ENCODE data around the gene SLIT3. TPM values are rescaled to one million over a fixed set of nuclear protein-coding genes. Genes with fewer than 3 reads are reported as not detected.

Gene SLIT3
- total RNA-seq, 1 experiment from 2014 or later: 0.10 TPM

DNA sequence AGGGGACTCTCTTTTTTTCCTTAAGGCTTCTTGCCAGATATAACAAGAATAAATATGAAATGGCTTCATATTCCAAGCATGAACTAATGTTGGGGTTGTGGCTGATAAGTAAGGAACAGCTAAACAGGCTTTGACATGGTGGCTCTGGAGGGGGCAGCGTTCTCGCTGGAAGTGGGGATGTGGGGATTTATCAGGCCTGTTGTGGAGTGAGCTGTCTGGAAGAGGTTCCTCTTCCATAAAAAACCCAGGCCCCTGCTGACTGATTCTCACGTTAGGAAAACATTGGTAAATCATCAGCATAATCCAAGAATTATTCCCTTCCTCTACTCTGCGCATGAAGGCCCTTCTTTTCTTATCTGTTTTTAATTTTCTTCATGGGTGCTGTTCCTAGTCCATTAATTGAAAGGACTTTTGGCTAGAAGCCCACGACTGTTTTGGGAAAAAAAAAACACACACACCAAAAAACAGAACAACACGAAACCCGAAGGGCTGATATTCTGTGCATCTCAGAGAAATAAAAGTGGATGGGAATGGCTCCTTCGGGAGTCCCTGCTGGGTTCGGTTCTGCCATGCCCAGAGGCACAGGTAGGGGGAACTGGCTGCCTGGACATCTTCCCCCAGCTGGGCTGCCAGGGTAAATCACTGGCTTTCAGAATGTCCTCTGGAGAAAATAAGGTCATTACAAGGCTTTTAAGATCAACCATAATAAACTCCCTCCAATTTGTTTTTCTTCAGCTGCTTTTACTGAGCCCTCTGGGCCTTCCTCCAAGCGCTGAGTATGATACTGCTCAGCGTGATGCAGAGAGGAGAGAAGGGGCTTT is 297.0 kb downstream of the SLIT3 start:
- intact Hi-C loops (cut with micrococcal nuclease): no loop called here
- TF ChIP-seq SP1 (IDR thresholded peaks at IDR 0.05; ENCODE audit: low read depth) (no peak), POLR2AphosphoS5 (IDR thresholded peaks at IDR 0.05; ENCODE audit: low read depth, low read length) (no peak), RAD21 (IDR thresholded peaks at IDR 0.05; ENCODE audit: low read depth) (0 out of 2 replicates have a peak, but pooled peaks have one; percentile 19), SRF (IDR thresholded peaks at IDR 0.05; ENCODE audit: low read depth) (no peak), POLR2A (IDR thresholded peaks at IDR 0.05; ENCODE audit: borderline replicate concordance, extremely low read depth, insufficient read depth, insufficient read length) (no peak)
- TF ChIP-seq, protein P1, sequence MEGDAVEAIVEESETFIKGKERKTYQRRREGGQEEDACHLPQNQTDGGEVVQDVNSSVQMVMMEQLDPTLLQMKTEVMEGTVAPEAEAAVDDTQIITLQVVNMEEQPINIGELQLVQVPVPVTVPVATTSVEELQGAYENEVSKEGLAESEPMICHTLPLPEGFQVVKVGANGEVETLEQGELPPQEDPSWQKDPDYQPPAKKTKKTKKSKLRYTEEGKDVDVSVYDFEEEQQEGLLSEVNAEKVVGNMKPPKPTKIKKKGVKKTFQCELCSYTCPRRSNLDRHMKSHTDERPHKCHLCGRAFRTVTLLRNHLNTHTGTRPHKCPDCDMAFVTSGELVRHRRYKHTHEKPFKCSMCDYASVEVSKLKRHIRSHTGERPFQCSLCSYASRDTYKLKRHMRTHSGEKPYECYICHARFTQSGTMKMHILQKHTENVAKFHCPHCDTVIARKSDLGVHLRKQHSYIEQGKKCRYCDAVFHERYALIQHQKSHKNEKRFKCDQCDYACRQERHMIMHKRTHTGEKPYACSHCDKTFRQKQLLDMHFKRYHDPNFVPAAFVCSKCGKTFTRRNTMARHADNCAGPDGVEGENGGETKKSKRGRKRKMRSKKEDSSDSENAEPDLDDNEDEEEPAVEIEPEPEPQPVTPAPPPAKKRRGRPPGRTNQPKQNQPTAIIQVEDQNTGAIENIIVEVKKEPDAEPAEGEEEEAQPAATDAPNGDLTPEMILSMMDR (IDR thresholded peaks at IDR 0.05 in 2 of 3, conservative IDR thresholded peaks at IDR 0.05 in 1 of 3; ENCODE audit: borderline replicate concordance in 1 of 3, insufficient read depth in 1 of 3, low read depth in 2 of 3, low read length in 2 of 3): peak in 2 of 3 experiments; percentile 16 to 35; a peak in 3 of 6 replicates
- TF ChIP-seq, protein P2, sequence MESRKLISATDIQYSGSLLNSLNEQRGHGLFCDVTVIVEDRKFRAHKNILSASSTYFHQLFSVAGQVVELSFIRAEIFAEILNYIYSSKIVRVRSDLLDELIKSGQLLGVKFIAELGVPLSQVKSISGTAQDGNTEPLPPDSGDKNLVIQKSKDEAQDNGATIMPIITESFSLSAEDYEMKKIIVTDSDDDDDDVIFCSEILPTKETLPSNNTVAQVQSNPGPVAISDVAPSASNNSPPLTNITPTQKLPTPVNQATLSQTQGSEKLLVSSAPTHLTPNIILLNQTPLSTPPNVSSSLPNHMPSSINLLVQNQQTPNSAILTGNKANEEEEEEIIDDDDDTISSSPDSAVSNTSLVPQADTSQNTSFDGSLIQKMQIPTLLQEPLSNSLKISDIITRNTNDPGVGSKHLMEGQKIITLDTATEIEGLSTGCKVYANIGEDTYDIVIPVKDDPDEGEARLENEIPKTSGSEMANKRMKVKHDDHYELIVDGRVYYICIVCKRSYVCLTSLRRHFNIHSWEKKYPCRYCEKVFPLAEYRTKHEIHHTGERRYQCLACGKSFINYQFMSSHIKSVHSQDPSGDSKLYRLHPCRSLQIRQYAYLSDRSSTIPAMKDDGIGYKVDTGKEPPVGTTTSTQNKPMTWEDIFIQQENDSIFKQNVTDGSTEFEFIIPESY (IDR thresholded peaks at IDR 0.05; ENCODE audit: extremely low read depth, insufficient replicate concordance, low read length): no peak
- H3K27ac ChIP-seq (ENCODE audit: low read depth, low read length): no peak overlapping the region
- CTCF ChIA-PET: no interaction called here
- RAD21 ChIA-PET (ENCODE audit: low non-redundant PET in 1 of 2, low total read pairs in 2 of 2, uncharacterized antibody in 2 of 2, unreplicated experiment in 2 of 2): no interaction called here
- H3K36me3 ChIP-seq (ENCODE audit: control insufficient read depth in 1 of 2, insufficient read depth in 2 of 2, low read length in 2 of 2): no peaks in the 10 kb centered on the region
- no peaks in the 10 kb centered on the region for H3K9me3 ChIP-seq (ENCODE audit: control insufficient read depth in 1 of 2, insufficient read depth in 1 of 2, low read depth in 1 of 2, low read length in 2 of 2)
- DNase-seq (ENCODE audit: low read depth, low spot score) (no peak), ATAC-seq (no peak)
- H3K4me2 ChIP-seq (ENCODE audit: low read length): no peak overlapping the region
- H3K4me3 ChIP-seq (replicated peaks in 1 of 2; ENCODE audit: low read depth in 1 of 2, low read length in 2 of 2): no peak overlapping the region
- H3K9ac ChIP-seq (ENCODE audit: low read length): no peak overlapping the region
- no peak overlapping the region for H2AFZ ChIP-seq (ENCODE audit: low read depth, low read length, poor library complexity, severe bottlenecking)
- no peaks in the 10 kb centered on the region for H3K79me2 ChIP-seq (ENCODE audit: insufficient read depth, low read length)
- H4K20me1 ChIP-seq (ENCODE audit: insufficient read depth): no peaks in the 10 kb centered on the region
- no peaks in the 10 kb centered on the region for H3K9me2 ChIP-seq (ENCODE audit: insufficient read depth)
- POLR2A ChIA-PET: no interaction called here
- peaks cover 9 to 25% of the 10 kb centered on the region in 2 experiments; a peak in 3 of 4 replicates for H3K4me1 ChIP-seq (ENCODE audit: control insufficient read depth in 1 of 2, insufficient read depth in 2 of 2, low read length in 2 of 2)
- peaks cover 18% of the 10 kb centered on the region; the same call in 1 of the 2 replicates for H3K27me3 ChIP-seq (ENCODE audit: insufficient read depth, low read length)
- no TSS peak for BruUV-seq (replicated peaks)

All from HCT116 (cell line).